Measurements from ENCODE around the gene RASA1. TPM values are rescaled to one million over a fixed set of nuclear protein-coding genes. Genes with fewer than 3 reads are reported as not detected.

Gene RASA1
- total RNA-seq, 6 experiments from 2014 or later: 7.1 to 9.9 (median 8.7) TPM

- Histone ChIP-seq H3K27me3 (no peaks in the 10 kb centered on the region), H3K4me1 (no peaks in the 10 kb centered on the region), H3K9me3 (no peaks in the 10 kb centered on the region), H3K27ac (no peak overlapping the region), H3K4me3 (no peak overlapping the region), H3K36me3 (no peaks in the 10 kb centered on the region)
- TF ChIP-seq CTCF (IDR thresholded peaks at IDR 0.05): no peak
- no peak for TF ChIP-seq POLR2A (IDR thresholded peaks at IDR 0.05)
- intact Hi-C loops (cut with DNase I): no loop called here
- no peak for ATAC-seq
- 43% methylated on average over 2 of the region's 2 CpGs for WGBS (ENCODE audit: insufficient coverage, low coverage, low lambda C conversion rate, missing lambda C conversion rate)
- DNase-seq: no peak
These were observed 26.1 kb upstream of the RASA1 start for GRCh38 chr5:87241555-87241954.

GRCh38 chr5:87242242-87242641 is 25.4 kb upstream of the RASA1 start:
- Histone ChIP-seq H3K27me3 (no peaks in the 10 kb centered on the region), H3K4me1 (no peaks in the 10 kb centered on the region), H3K9me3 (no peaks in the 10 kb centered on the region), H3K27ac (no peak overlapping the region), H3K36me3 (no peaks in the 10 kb centered on the region), H3K4me3 (no peak overlapping the region)
- TF ChIP-seq CTCF (IDR thresholded peaks at IDR 0.05) (no peak), POLR2A (IDR thresholded peaks at IDR 0.05) (no peak)
- ATAC-seq (no peak), DNase-seq (no peak)
- intact Hi-C loops (cut with DNase I): no loop called here
- WGBS (ENCODE audit: insufficient coverage, low coverage, low lambda C conversion rate, missing lambda C conversion rate): 47% methylated on average over 1 of the region's 1 CpG

GRCh38 chr5:87243161-87243844 is 24.4 kb upstream of the RASA1 start:
- H3K27me3 ChIP-seq: no peaks in the 10 kb centered on the region
- DNase-seq (no peak), ATAC-seq (peak in 2 of 4 donors; percentile 46 to 55)
- H3K9me3 ChIP-seq: no peaks in the 10 kb centered on the region
- intact Hi-C loops (cut with DNase I): no loop called here
- 85% methylated on average over 3 of the region's 3 CpGs for WGBS (ENCODE audit: insufficient coverage, low coverage, low lambda C conversion rate, missing lambda C conversion rate)
- TF ChIP-seq CTCF (IDR thresholded peaks at IDR 0.05) (no peak), POLR2A (IDR thresholded peaks at IDR 0.05) (no peak)
- no peak overlapping the region for H3K4me3 ChIP-seq
- H3K36me3 ChIP-seq: no peaks in the 10 kb centered on the region
- H3K4me1 ChIP-seq: no peaks in the 10 kb centered on the region
- no peak overlapping the region for H3K27ac ChIP-seq

- DNase-seq: no peak
- Histone ChIP-seq H3K9me3 (no peaks in the 10 kb centered on the region), H3K27ac (no peak overlapping the region), H3K4me1 (no peaks in the 10 kb centered on the region), H3K36me3 (no peaks in the 10 kb centered on the region), H3K4me3 (no peak overlapping the region), H3K27me3 (no peaks in the 10 kb centered on the region)
- intact Hi-C loops (cut with DNase I): no loop called here
- WGBS (ENCODE audit: insufficient coverage, low coverage, low lambda C conversion rate, missing lambda C conversion rate): 42% methylated on average over 2 of the region's 2 CpGs
- TF ChIP-seq CTCF (IDR thresholded peaks at IDR 0.05): no peak
- TF ChIP-seq POLR2A (IDR thresholded peaks at IDR 0.05): no peak
- no peak for ATAC-seq
These were observed 22.2 kb upstream of the RASA1 start for GRCh38 chr5:87245451-87245850.

GRCh38 chr5:87246061-87246460 is 21.6 kb upstream of the RASA1 start:
- Histone ChIP-seq H3K4me1 (no peaks in the 10 kb centered on the region), H3K4me3 (no peak overlapping the region), H3K9me3 (no peaks in the 10 kb centered on the region), H3K27me3 (no peaks in the 10 kb centered on the region), H3K27ac (no peak overlapping the region), H3K36me3 (no peaks in the 10 kb centered on the region)
- TF ChIP-seq POLR2A (IDR thresholded peaks at IDR 0.05): no peak
- no peak for TF ChIP-seq CTCF (IDR thresholded peaks at IDR 0.05)
- ATAC-seq (no peak), DNase-seq (no peak)
- intact Hi-C loops (cut with DNase I): no loop called here
